ENCODE data around the gene ACADS.
"Not testable (repeated sequence)": the region's sequence is repeated elsewhere in the genome, so short reads cannot be mapped to it uniquely, and the experiment has no call there.

Gene ACADS

DNA sequence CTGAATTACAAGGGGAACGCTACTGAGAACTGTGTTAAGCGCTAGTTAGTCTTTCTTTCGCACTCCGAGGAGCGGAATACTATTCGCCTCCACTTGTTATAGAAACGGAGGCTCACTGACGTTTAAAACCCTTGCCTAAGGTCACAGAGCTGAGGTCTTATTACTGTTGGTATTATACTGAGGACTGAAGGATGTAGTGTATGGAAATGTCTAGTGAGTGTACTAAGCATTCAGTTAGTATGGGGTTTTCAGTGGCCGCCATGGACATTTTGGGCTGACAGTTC is 826 bp downstream of the ACADS start:
- H2AFZ ChIP-seq (ENCODE audit: low read length): no peak overlapping the region

DNA sequence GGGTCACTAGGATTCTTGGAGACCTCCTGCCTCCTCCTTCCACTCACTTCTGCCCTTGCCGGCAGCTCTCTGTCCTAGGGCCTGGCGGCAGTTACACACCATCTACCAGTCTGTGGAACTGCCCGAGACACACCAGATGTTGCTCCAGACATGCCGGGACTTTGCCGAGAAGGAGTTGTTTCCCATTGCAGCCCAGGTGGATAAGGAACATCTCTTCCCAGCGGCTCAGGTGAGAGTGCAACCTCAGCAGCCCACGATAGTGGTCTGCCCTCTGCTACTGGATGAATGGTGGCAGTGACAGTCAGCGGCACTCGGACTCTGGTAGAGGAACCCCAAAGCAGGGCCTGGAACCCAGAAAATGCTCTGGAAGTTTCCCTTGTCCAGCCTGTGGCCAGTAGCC is 1.3 kb downstream of the ACADS start:
- no peaks in the 10 kb centered on the region for H3F3A ChIP-seq (ENCODE audit: insufficient read depth, low read length)
- H2AFZ ChIP-seq (ENCODE audit: low read length): no peak overlapping the region
- H3K36me3 ChIP-seq (replicated peaks; ENCODE audit: insufficient read depth, low read length): no peaks in the 10 kb centered on the region
- H4K20me1 ChIP-seq (ENCODE audit: insufficient read depth, low read length): no peaks in the 10 kb centered on the region
- no peaks in the 10 kb centered on the region for H3K79me2 ChIP-seq (ENCODE audit: low read length)
- DNase-seq: no peak
- H3K9me3 ChIP-seq (replicated peaks; ENCODE audit: insufficient read depth, low read length): no peaks in the 10 kb centered on the region
- no peak overlapping the region for H3K9ac ChIP-seq (ENCODE audit: low read length)
- H3K4me1 ChIP-seq (ENCODE audit: low read length): no peaks in the 10 kb centered on the region
- no peak overlapping the region for H3K27ac ChIP-seq (ENCODE audit: low read length)
- H3K4me2 ChIP-seq (ENCODE audit: low read depth, low read length): no peak overlapping the region
- H3K9me2 ChIP-seq (replicated peaks; ENCODE audit: insufficient read depth, low read length): no peaks in the 10 kb centered on the region
- TF ChIP-seq EZH2 (optimal IDR thresholded peaks at IDR 0.05; ENCODE audit: low read depth, low read length) (no peak), EZH2phosphoT487 (IDR thresholded peaks at IDR 0.05; ENCODE audit: low read length) (no peak)
- TF ChIP-seq, protein P1, sequence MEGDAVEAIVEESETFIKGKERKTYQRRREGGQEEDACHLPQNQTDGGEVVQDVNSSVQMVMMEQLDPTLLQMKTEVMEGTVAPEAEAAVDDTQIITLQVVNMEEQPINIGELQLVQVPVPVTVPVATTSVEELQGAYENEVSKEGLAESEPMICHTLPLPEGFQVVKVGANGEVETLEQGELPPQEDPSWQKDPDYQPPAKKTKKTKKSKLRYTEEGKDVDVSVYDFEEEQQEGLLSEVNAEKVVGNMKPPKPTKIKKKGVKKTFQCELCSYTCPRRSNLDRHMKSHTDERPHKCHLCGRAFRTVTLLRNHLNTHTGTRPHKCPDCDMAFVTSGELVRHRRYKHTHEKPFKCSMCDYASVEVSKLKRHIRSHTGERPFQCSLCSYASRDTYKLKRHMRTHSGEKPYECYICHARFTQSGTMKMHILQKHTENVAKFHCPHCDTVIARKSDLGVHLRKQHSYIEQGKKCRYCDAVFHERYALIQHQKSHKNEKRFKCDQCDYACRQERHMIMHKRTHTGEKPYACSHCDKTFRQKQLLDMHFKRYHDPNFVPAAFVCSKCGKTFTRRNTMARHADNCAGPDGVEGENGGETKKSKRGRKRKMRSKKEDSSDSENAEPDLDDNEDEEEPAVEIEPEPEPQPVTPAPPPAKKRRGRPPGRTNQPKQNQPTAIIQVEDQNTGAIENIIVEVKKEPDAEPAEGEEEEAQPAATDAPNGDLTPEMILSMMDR (IDR thresholded peaks at IDR 0.05; ENCODE audit: low read length): no peak
- no peak overlapping the region for H3K4me3 ChIP-seq (ENCODE audit: low read length)
- no peaks in the 10 kb centered on the region for H3K27me3 ChIP-seq (replicated peaks; ENCODE audit: insufficient read depth, low read length)

More for the DNA sequence above, 826 bp downstream of the ACADS start:
- DNase-seq: no peak
- TF ChIP-seq EZH2phosphoT487 (IDR thresholded peaks at IDR 0.05; ENCODE audit: low read length): no peak
- TF ChIP-seq EZH2 (optimal IDR thresholded peaks at IDR 0.05; ENCODE audit: low read depth, low read length): no peak
- TF ChIP-seq, protein P1 (IDR thresholded peaks at IDR 0.05; ENCODE audit: low read length): no peak
- H3K4me1 ChIP-seq (ENCODE audit: low read length): no peaks in the 10 kb centered on the region
- H3K9me2 ChIP-seq (replicated peaks; ENCODE audit: insufficient read depth, low read length): no peaks in the 10 kb centered on the region
- H3F3A ChIP-seq (ENCODE audit: insufficient read depth, low read length): no peaks in the 10 kb centered on the region
- no peak overlapping the region for H3K27ac ChIP-seq (ENCODE audit: low read length)
- no peaks in the 10 kb centered on the region for H4K20me1 ChIP-seq (ENCODE audit: insufficient read depth, low read length)
- H3K4me2 ChIP-seq (ENCODE audit: low read depth, low read length): peak overlapping the region; percentile 78; the same call in 1 of the 2 replicates
- no peaks in the 10 kb centered on the region for H3K27me3 ChIP-seq (replicated peaks; ENCODE audit: insufficient read depth, low read length)
- no peaks in the 10 kb centered on the region for H3K36me3 ChIP-seq (replicated peaks; ENCODE audit: insufficient read depth, low read length)
- no peaks in the 10 kb centered on the region for H3K9me3 ChIP-seq (replicated peaks; ENCODE audit: insufficient read depth, low read length)
- no peaks in the 10 kb centered on the region for H3K79me2 ChIP-seq (ENCODE audit: low read length)
- H3K4me3 ChIP-seq (ENCODE audit: low read length): peak overlapping the region; percentile 70; the same call in 1 of the 2 replicates
- no peak overlapping the region for H3K9ac ChIP-seq (ENCODE audit: low read length)

DNA sequence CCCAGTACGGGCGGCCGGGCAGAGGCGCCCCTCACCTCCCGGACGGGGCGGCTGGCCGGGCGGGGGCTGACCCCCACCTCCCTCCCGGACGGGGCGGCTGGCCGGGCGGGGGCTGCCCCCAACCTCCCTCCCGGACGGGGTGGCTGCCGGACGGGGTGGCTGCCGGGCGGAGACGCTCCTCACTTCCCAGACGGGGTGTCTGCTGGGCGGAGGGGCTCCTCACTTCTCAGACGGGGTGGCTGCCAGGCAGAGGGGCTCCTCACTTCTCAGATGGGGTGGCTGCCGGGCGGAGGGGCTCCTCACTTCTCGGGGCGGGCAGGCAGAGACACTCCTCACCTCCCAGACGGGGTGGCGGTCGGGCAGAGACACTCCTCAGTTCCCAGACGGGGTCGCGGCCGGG is 6.6 kb downstream of the ACADS start:
- H3K27ac ChIP-seq (ENCODE audit: low read length); H3K36me3 ChIP-seq (replicated peaks; ENCODE audit: insufficient read depth, low read length); H2AFZ ChIP-seq (ENCODE audit: low read length); H3K79me2 ChIP-seq (ENCODE audit: low read length); H3K27me3 ChIP-seq (replicated peaks; ENCODE audit: insufficient read depth, low read length); H3K9me3 ChIP-seq (replicated peaks; ENCODE audit: insufficient read depth, low read length); H3K4me3 ChIP-seq (ENCODE audit: low read length); H3K4me1 ChIP-seq (ENCODE audit: low read length); DNase-seq; H3F3A ChIP-seq (ENCODE audit: insufficient read depth, low read length); H4K20me1 ChIP-seq (ENCODE audit: insufficient read depth, low read length); H3K9me2 ChIP-seq (replicated peaks; ENCODE audit: insufficient read depth, low read length); H3K4me2 ChIP-seq (ENCODE audit: low read depth, low read length); H3K9ac ChIP-seq (ENCODE audit: low read length): not testable (repeated sequence)

DNA sequence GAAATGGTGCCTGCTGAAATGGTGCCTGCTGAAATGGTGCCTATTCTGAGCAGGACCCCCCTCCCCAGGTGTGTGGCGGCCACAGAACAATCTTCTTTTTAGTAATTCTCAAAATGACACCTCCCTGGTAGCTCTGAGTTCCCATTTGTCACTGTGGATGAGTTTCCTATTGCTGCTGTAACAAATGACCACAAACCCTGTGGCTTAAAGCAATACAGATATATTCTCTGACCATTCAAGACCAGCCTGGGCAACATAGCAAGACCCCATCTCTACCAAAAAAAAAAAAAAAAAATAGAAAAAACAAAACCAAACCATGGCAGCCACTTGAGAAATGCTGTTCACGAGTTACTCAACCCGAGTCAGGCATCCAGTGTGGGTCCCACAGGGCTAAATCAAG is 7.9 kb downstream of the ACADS start:
- no peaks in the 10 kb centered on the region for H3K9me3 ChIP-seq (replicated peaks; ENCODE audit: insufficient read depth, low read length)
- H3K9ac ChIP-seq (ENCODE audit: low read length): no peak overlapping the region
- no peaks in the 10 kb centered on the region for H3K4me1 ChIP-seq (ENCODE audit: low read length)
- no peaks in the 10 kb centered on the region for H3K79me2 ChIP-seq (ENCODE audit: low read length)
- DNase-seq: no peak
- no peak overlapping the region for H3K4me3 ChIP-seq (ENCODE audit: low read length)
- no peaks in the 10 kb centered on the region for H3K36me3 ChIP-seq (replicated peaks; ENCODE audit: insufficient read depth, low read length)
- TF ChIP-seq, protein P1 (IDR thresholded peaks at IDR 0.05; ENCODE audit: low read length): no peak
- TF ChIP-seq EZH2phosphoT487 (IDR thresholded peaks at IDR 0.05; ENCODE audit: low read length) (no peak), EZH2 (optimal IDR thresholded peaks at IDR 0.05; ENCODE audit: low read depth, low read length) (no peak)
- no peaks in the 10 kb centered on the region for H4K20me1 ChIP-seq (ENCODE audit: insufficient read depth, low read length)
- no peaks in the 10 kb centered on the region for H3K9me2 ChIP-seq (replicated peaks; ENCODE audit: insufficient read depth, low read length)
- no peak overlapping the region for H2AFZ ChIP-seq (ENCODE audit: low read length)
- no peak overlapping the region for H3K27ac ChIP-seq (ENCODE audit: low read length)
- no peak overlapping the region for H3K4me2 ChIP-seq (ENCODE audit: low read depth, low read length)
- H3F3A ChIP-seq (ENCODE audit: insufficient read depth, low read length): no peaks in the 10 kb centered on the region
- no peaks in the 10 kb centered on the region for H3K27me3 ChIP-seq (replicated peaks; ENCODE audit: insufficient read depth, low read length)

Measured in MM.1S (cell line).